Measurements from ENCODE around the gene SLC12A8. TPM values are rescaled to one million over a fixed set of nuclear protein-coding genes. Genes with fewer than 3 reads are reported as not detected.

SLC12A8 gene
- total RNA-seq, 1 donor from 2014 or later: 9.2 TPM

DNA sequence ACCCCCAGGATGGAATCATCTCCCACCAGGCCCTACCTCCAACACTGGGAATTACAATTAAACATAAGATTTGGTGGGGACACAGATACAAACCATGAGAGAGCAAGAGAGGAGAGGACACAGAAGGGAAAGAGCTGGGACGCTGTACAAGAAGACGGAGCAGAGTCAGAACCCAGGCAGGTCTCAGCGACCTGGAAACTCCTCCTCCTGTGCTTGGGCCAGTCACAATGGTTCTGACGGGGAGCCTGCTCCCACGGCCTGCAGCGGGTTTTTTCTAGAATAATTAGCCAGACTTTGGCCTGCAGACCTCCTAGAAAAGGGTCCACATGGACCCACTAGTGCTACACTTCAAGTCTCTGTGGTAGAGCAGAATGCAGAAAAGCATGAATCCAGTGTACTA lies 5.6 kb downstream of the SLC12A8 start:
- peaks cover 11% of the 10 kb centered on the region for H3K4me1 Mint-ChIP-seq (ENCODE audit: low read depth)
- no peak overlapping the region for H3K4me3 Mint-ChIP-seq (ENCODE audit: low read depth)
- peaks cover 6% of the 10 kb centered on the region for H3K9me3 Mint-ChIP-seq (ENCODE audit: low read depth)
- H3K27me3 Mint-ChIP-seq: peaks cover 8% of the 10 kb centered on the region
- TF ChIP-seq, protein P1, sequence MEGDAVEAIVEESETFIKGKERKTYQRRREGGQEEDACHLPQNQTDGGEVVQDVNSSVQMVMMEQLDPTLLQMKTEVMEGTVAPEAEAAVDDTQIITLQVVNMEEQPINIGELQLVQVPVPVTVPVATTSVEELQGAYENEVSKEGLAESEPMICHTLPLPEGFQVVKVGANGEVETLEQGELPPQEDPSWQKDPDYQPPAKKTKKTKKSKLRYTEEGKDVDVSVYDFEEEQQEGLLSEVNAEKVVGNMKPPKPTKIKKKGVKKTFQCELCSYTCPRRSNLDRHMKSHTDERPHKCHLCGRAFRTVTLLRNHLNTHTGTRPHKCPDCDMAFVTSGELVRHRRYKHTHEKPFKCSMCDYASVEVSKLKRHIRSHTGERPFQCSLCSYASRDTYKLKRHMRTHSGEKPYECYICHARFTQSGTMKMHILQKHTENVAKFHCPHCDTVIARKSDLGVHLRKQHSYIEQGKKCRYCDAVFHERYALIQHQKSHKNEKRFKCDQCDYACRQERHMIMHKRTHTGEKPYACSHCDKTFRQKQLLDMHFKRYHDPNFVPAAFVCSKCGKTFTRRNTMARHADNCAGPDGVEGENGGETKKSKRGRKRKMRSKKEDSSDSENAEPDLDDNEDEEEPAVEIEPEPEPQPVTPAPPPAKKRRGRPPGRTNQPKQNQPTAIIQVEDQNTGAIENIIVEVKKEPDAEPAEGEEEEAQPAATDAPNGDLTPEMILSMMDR (IDR thresholded peaks at IDR 0.05; ENCODE audit: unreplicated experiment): no peak
- H3K36me3 Mint-ChIP-seq (ENCODE audit: insufficient read depth): peaks cover 6% of the 10 kb centered on the region
- H3K27ac Mint-ChIP-seq: no peak overlapping the region
- DNase-seq (ENCODE audit: low spot score, unreplicated experiment): no peak

DNA sequence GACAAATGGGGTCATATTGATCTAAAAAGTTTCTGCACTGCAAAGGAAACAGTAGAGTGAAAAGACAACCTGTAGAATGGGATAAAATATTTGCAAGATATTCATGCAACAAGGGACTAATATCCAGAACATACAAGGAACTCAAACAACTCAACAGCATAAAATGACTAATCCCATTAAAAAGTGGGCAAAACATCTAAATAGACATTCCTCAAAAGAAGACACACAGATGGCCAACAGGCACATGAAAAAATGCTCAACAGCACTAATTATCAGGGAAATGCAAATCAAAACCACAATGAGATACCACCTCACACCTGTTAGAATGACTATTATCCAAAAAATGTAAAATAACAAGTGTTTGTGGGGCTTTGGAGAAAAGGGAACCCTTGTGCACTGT lies 8.8 kb downstream of the SLC12A8 start:
- DNase-seq (ENCODE audit: low spot score, unreplicated experiment): no peak
- H3K4me3 Mint-ChIP-seq (ENCODE audit: low read depth): no peak overlapping the region
- H3K9me3 Mint-ChIP-seq (ENCODE audit: low read depth): peaks cover 6% of the 10 kb centered on the region
- peaks cover 9% of the 10 kb centered on the region for H3K4me1 Mint-ChIP-seq (ENCODE audit: low read depth)
- TF ChIP-seq, protein P1 (IDR thresholded peaks at IDR 0.05; ENCODE audit: unreplicated experiment): no peak
- no peak overlapping the region for H3K27ac Mint-ChIP-seq
- H3K27me3 Mint-ChIP-seq: no peaks in the 10 kb centered on the region
- peaks cover 5% of the 10 kb centered on the region for H3K36me3 Mint-ChIP-seq (ENCODE audit: insufficient read depth)

- peaks cover 5% of the 10 kb centered on the region for H3K36me3 Mint-ChIP-seq (ENCODE audit: insufficient read depth)
- no peaks in the 10 kb centered on the region for H3K27me3 Mint-ChIP-seq
- DNase-seq (ENCODE audit: low spot score, unreplicated experiment): no peak
- H3K4me1 Mint-ChIP-seq (ENCODE audit: low read depth): peaks cover 1% of the 10 kb centered on the region
- peaks cover 6% of the 10 kb centered on the region for H3K9me3 Mint-ChIP-seq (ENCODE audit: low read depth)
- H3K27ac Mint-ChIP-seq: no peak overlapping the region
- TF ChIP-seq, protein P1 (IDR thresholded peaks at IDR 0.05; ENCODE audit: unreplicated experiment): no peak
- H3K4me3 Mint-ChIP-seq (ENCODE audit: low read depth): no peak overlapping the region
Observed at GRCh38 chr3:125202197-125202596, 10.4 kb downstream of the SLC12A8 start.

GRCh38 chr3:125200731-125201139 lies 11.8 kb downstream of the SLC12A8 start:
- Mint-ChIP-seq H3K9me3 (ENCODE audit: low read depth) (peaks cover 6% of the 10 kb centered on the region), H3K36me3 (ENCODE audit: insufficient read depth) (peaks cover 5% of the 10 kb centered on the region), H3K27me3 (no peaks in the 10 kb centered on the region), H3K4me3 (ENCODE audit: low read depth) (no peak overlapping the region), H3K27ac (no peak overlapping the region), H3K4me1 (ENCODE audit: low read depth) (peaks cover 1% of the 10 kb centered on the region)
- TF ChIP-seq, protein P1 (IDR thresholded peaks at IDR 0.05; ENCODE audit: unreplicated experiment): no peak
- no peak for DNase-seq (ENCODE audit: low spot score, unreplicated experiment)

- H3K27ac Mint-ChIP-seq: no peak overlapping the region
- no peaks in the 10 kb centered on the region for H3K36me3 Mint-ChIP-seq (ENCODE audit: insufficient read depth)
- H3K9me3 Mint-ChIP-seq (ENCODE audit: low read depth): no peaks in the 10 kb centered on the region
- H3K27me3 Mint-ChIP-seq: no peaks in the 10 kb centered on the region
- peaks cover 2% of the 10 kb centered on the region for H3K4me1 Mint-ChIP-seq (ENCODE audit: low read depth)
- no peak overlapping the region for H3K4me3 Mint-ChIP-seq (ENCODE audit: low read depth)
- TF ChIP-seq, protein P1 (IDR thresholded peaks at IDR 0.05; ENCODE audit: unreplicated experiment): no peak
- DNase-seq (ENCODE audit: low spot score, unreplicated experiment): no peak
Observed at GRCh38 chr3:125194849-125195601, 17.5 kb downstream of the SLC12A8 start.
